Measurements from ENCODE around the gene CRYL1.

DNA sequence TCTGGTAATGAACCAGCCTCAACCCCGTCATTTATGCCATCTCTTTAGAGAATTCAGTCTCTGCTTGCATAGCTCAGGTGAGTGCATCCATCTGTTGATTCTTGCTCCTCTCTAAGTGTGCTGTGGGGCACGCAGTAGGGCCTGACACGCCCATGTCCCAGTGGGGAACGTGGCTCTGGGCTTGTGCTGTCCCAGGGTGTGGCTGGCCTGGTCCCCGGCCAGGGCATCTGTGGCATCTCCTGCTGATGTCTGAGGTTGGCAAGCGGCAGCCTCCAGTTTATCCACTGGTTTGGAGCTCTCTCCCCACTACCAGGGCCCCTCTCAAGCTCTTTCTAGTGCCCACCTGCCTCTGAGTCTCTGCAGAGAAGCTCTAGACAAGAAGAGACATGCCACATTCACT lies 146.9 kb downstream of the CRYL1 start:
- TF ChIP-seq, protein P1, sequence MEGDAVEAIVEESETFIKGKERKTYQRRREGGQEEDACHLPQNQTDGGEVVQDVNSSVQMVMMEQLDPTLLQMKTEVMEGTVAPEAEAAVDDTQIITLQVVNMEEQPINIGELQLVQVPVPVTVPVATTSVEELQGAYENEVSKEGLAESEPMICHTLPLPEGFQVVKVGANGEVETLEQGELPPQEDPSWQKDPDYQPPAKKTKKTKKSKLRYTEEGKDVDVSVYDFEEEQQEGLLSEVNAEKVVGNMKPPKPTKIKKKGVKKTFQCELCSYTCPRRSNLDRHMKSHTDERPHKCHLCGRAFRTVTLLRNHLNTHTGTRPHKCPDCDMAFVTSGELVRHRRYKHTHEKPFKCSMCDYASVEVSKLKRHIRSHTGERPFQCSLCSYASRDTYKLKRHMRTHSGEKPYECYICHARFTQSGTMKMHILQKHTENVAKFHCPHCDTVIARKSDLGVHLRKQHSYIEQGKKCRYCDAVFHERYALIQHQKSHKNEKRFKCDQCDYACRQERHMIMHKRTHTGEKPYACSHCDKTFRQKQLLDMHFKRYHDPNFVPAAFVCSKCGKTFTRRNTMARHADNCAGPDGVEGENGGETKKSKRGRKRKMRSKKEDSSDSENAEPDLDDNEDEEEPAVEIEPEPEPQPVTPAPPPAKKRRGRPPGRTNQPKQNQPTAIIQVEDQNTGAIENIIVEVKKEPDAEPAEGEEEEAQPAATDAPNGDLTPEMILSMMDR (IDR thresholded peaks at IDR 0.05; ENCODE audit: poor library complexity), result no peak
- TF ChIP-seq EZH2 (IDR thresholded peaks at IDR 0.05; ENCODE audit: borderline replicate concordance) (no peak), EZH2phosphoT487 (IDR thresholded peaks at IDR 0.05; ENCODE audit: low read depth, severe bottlenecking, unreplicated experiment) (no peak)
